ENCODE data around the gene SLC15A4. TPM values are rescaled to one million over a fixed set of nuclear protein-coding genes. Genes with fewer than 3 reads are reported as not detected.

SLC15A4 gene
- total and polyA plus RNA-seq, 2 of the 13 experiments (the other 11 are each of a cell fraction or from before 2014, with no cell fraction given): 17.3 to 22.7 TPM

DNA sequence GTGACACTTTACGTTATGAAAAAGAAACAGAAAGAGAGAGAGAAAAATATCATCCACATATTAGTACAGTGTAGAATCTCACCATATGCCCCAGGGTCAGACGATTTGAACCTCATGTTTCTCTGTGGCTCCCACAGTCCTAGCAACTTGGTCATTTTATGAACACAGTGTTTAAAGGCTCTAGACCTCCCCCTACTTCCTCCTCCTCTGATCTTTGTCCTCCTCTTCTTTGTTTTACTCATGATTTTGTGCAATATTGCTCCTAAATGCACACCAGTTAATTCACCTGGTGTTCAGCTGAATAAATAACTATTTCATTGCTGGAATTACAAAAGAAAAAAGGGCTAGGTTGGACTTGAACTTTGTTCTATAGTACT, 47.7 kb upstream of the SLC15A4 start (continued):
- TF ChIP-seq NCOR1 (IDR thresholded peaks at IDR 0.05; ENCODE audit: borderline replicate concordance, low read length): 0 out of 2 replicates have a peak, but pooled peaks have one; percentile 28
- TF ChIP-seq ZNF282 (IDR thresholded peaks at IDR 0.05; ENCODE audit: partially characterized antibody): no peak
- TF ChIP-seq SOX13 (IDR thresholded peaks at IDR 0.05): no peak
- TF ChIP-seq SOX13 (CRISPR knock-in tag; conservative IDR thresholded peaks at IDR 0.05 in 1 of 2, IDR thresholded peaks at IDR 0.05 in 1 of 2): no peak
- no peak for TF ChIP-seq ZMYM2 (CRISPR knock-in tag; IDR thresholded peaks at IDR 0.05)
- TF ChIP-seq, protein P1, sequence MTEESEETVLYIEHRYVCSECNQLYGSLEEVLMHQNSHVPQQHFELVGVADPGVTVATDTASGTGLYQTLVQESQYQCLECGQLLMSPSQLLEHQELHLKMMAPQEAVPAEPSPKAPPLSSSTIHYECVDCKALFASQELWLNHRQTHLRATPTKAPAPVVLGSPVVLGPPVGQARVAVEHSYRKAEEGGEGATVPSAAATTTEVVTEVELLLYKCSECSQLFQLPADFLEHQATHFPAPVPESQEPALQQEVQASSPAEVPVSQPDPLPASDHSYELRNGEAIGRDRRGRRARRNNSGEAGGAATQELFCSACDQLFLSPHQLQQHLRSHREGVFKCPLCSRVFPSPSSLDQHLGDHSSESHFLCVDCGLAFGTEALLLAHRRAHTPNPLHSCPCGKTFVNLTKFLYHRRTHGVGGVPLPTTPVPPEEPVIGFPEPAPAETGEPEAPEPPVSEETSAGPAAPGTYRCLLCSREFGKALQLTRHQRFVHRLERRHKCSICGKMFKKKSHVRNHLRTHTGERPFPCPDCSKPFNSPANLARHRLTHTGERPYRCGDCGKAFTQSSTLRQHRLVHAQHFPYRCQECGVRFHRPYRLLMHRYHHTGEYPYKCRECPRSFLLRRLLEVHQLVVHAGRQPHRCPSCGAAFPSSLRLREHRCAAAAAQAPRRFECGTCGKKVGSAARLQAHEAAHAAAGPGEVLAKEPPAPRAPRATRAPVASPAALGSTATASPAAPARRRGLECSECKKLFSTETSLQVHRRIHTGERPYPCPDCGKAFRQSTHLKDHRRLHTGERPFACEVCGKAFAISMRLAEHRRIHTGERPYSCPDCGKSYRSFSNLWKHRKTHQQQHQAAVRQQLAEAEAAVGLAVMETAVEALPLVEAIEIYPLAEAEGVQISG (CRISPR knock-in tag; IDR thresholded peaks at IDR 0.05): no peak
- TF ChIP-seq, protein P2, sequence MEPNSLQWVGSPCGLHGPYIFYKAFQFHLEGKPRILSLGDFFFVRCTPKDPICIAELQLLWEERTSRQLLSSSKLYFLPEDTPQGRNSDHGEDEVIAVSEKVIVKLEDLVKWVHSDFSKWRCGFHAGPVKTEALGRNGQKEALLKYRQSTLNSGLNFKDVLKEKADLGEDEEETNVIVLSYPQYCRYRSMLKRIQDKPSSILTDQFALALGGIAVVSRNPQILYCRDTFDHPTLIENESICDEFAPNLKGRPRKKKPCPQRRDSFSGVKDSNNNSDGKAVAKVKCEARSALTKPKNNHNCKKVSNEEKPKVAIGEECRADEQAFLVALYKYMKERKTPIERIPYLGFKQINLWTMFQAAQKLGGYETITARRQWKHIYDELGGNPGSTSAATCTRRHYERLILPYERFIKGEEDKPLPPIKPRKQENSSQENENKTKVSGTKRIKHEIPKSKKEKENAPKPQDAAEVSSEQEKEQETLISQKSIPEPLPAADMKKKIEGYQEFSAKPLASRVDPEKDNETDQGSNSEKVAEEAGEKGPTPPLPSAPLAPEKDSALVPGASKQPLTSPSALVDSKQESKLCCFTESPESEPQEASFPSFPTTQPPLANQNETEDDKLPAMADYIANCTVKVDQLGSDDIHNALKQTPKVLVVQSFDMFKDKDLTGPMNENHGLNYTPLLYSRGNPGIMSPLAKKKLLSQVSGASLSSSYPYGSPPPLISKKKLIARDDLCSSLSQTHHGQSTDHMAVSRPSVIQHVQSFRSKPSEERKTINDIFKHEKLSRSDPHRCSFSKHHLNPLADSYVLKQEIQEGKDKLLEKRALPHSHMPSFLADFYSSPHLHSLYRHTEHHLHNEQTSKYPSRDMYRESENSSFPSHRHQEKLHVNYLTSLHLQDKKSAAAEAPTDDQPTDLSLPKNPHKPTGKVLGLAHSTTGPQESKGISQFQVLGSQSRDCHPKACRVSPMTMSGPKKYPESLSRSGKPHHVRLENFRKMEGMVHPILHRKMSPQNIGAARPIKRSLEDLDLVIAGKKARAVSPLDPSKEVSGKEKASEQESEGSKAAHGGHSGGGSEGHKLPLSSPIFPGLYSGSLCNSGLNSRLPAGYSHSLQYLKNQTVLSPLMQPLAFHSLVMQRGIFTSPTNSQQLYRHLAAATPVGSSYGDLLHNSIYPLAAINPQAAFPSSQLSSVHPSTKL (CRISPR knock-in tag; IDR thresholded peaks at IDR 0.05): 0 out of 2 replicates have a peak, but pooled peaks have one; percentile 12
- TF ChIP-seq ZNF441 (CRISPR knock-in tag; IDR thresholded peaks at IDR 0.05; ENCODE audit: borderline replicate concordance): no peak
- no peak for TF ChIP-seq ZNF121 (CRISPR knock-in tag; IDR thresholded peaks at IDR 0.05)
